ENCODE results near the gene FAM13A.

FAM13A gene

DNA sequence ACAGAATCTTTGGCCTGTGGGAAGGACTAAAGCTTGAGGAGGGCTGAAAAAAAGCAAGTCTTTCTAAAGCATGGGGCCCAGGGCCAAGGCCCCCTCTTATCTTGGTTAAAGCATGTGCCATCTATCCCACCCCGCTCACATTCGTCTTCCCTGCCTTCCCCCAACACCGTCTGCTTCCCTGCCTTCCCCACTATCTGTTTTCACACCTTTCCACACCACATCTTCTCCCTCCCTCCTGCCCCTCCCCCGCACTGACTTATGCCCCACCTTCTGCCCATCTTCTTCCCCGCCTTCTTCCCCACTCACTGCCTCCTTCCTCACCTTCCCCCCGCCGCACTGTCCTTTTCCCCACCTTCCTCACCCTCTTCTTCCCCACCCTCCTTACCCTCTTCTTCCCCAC lies 358.5 kb downstream of the FAM13A start:
- in situ Hi-C loops (cut with MboI; ENCODE audit: low sequenced_read_pairs) = no loop called here

DNA sequence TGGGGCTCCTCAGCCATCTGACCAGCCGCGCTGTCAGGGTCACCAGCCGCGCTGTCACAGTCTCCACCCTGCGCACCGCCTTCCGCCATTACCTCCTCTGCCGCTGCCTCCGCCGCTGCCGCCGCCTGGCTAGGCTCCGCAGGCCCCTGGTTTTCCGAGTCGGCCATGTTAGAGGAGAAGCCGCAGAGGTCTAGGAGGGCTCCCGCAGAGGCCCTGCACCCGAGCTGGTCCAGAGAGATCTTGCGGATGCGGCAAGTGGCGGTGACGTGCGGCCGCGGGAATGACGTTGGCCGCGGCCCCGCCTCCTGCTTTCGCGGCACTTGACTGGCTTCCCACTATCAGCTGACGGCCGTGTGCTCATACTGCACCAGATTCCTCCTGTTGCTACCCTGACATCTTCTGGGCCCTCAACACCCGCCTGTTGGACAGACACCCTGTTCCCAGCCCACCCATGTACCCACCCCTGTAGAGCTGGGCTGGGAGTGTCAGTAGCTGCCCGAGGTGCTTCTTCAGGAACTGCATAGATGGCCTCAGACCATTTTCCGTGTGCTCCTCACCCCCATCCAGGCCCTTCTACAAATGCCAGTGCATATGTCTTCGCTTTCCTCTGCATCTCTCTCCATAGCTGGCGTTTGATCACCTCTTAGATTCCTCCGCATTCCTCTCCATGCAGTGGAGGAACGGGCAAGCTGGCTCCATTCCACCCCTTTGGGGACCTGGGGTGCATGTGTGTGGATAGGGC lies 359.2 kb downstream of the FAM13A start, which contains the start of gene NAP1L5:
Gene NAP1L5 (minus strand): TSS at position 242 of the 742 bp plus-strand sequence. CDS start 75 bp downstream, at position 167.
- in situ Hi-C loops (cut with MboI; ENCODE audit: low sequenced_read_pairs) = no loop called here

- in situ Hi-C loops (cut with MboI; ENCODE audit: low sequenced_read_pairs) = no loop called here
Observed at GRCh38 chr4:88697141-88697540, 359.8 kb downstream of the FAM13A start.

GRCh38 chr4:88696630-88697029 lies 360.4 kb downstream of the FAM13A start:
- in situ Hi-C loops (cut with MboI; ENCODE audit: low sequenced_read_pairs) = no loop called here

- in situ Hi-C loops (cut with MboI; ENCODE audit: low sequenced_read_pairs) = no loop called here
Observed at GRCh38 chr4:88693792-88694191, 363.2 kb downstream of the FAM13A start.

GRCh38 chr4:88690355-88690754 lies 366.6 kb downstream of the FAM13A start:
- in situ Hi-C loops (cut with MboI; ENCODE audit: low sequenced_read_pairs) = no loop called here

DNA sequence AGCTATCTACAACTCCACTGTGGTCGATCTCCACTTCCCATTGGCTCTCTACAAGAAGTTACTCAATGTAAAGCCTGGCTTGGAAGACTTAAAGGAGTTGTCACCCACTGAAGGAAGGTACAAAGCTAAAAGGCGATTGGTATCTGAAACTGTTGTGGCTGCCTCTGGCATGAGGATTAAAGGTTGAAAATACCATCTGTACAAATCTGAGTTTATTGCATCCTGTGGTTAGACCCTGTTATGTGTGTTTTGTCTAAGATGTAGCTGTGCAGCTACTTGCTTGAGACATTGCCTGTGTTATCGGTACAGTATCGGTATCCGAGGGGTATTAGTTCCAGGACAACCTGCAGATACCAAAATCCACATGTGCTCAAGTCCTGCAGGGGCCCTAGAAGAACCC lies 375.8 kb downstream of the FAM13A start:
- in situ Hi-C loops (cut with MboI; ENCODE audit: low sequenced_read_pairs) = no loop called here

All from HL-60/S4 treated with retinoic acid at 250 ng/mL for 4 days and 3 days (cell line).